ENCODE measurements around the gene NEDD4L.

The NEDD4L gene

GRCh38 chr18:58392324-58393000 is 348.4 kb downstream of the NEDD4L start:
- no peaks in the 10 kb centered on the region for H3K27me3 ChIP-seq (ENCODE audit: control insufficient read depth, insufficient read depth, low read length)
- H3K4me1 ChIP-seq (ENCODE audit: control insufficient read depth, insufficient read depth, low read length), result peaks cover 14% of the 10 kb centered on the region
- H3K9ac ChIP-seq (ENCODE audit: low read length), result no peak overlapping the region
- H3K9me3 ChIP-seq (ENCODE audit: control insufficient read depth, insufficient read depth, low read depth, low read length), result no peaks in the 10 kb centered on the region
- H3K4me3 ChIP-seq (ENCODE audit: low read depth, low read length), result no peak overlapping the region
- H3K36me3 ChIP-seq (ENCODE audit: control insufficient read depth, insufficient read depth, low read length), result peaks cover 71% of the 10 kb centered on the region
- no peak overlapping the region for H3K27ac ChIP-seq (ENCODE audit: low read depth, low read length)

- Histone ChIP-seq H3K4me3 (ENCODE audit: low read depth, low read length) (no peak overlapping the region), H3K27me3 (ENCODE audit: control insufficient read depth, insufficient read depth, low read length) (no peaks in the 10 kb centered on the region), H3K4me1 (ENCODE audit: control insufficient read depth, insufficient read depth, low read length) (peaks cover 14% of the 10 kb centered on the region), H3K36me3 (ENCODE audit: control insufficient read depth, insufficient read depth, low read length) (peaks cover 63% of the 10 kb centered on the region), H3K27ac (ENCODE audit: low read depth, low read length) (no peak overlapping the region), H3K9me3 (ENCODE audit: control insufficient read depth, insufficient read depth, low read depth, low read length) (no peaks in the 10 kb centered on the region), H3K9ac (ENCODE audit: low read length) (no peak overlapping the region)
Measured at GRCh38 chr18:58393295-58393694, 349.3 kb downstream of the NEDD4L start.

GRCh38 chr18:58394046-58394445 is 350.0 kb downstream of the NEDD4L start:
- no peaks in the 10 kb centered on the region for H3K27me3 ChIP-seq (ENCODE audit: control insufficient read depth, insufficient read depth, low read length)
- peaks cover 14% of the 10 kb centered on the region for H3K4me1 ChIP-seq (ENCODE audit: control insufficient read depth, insufficient read depth, low read length)
- H3K27ac ChIP-seq (ENCODE audit: low read depth, low read length), result no peak overlapping the region
- no peak overlapping the region for H3K9ac ChIP-seq (ENCODE audit: low read length)
- H3K36me3 ChIP-seq (ENCODE audit: control insufficient read depth, insufficient read depth, low read length), result peaks cover 55% of the 10 kb centered on the region
- H3K4me3 ChIP-seq (ENCODE audit: low read depth, low read length), result no peak overlapping the region
- no peaks in the 10 kb centered on the region for H3K9me3 ChIP-seq (ENCODE audit: control insufficient read depth, insufficient read depth, low read depth, low read length)

- H3K9ac ChIP-seq (ENCODE audit: low read length), result no peak overlapping the region
- no peaks in the 10 kb centered on the region for H3K9me3 ChIP-seq (ENCODE audit: control insufficient read depth, insufficient read depth, low read depth, low read length)
- H3K36me3 ChIP-seq (ENCODE audit: control insufficient read depth, insufficient read depth, low read length), result peaks cover 51% of the 10 kb centered on the region
- peaks cover 14% of the 10 kb centered on the region for H3K4me1 ChIP-seq (ENCODE audit: control insufficient read depth, insufficient read depth, low read length)
- no peak overlapping the region for H3K27ac ChIP-seq (ENCODE audit: low read depth, low read length)
- no peaks in the 10 kb centered on the region for H3K27me3 ChIP-seq (ENCODE audit: control insufficient read depth, insufficient read depth, low read length)
- no peak overlapping the region for H3K4me3 ChIP-seq (ENCODE audit: low read depth, low read length)
Measured at GRCh38 chr18:58394602-58395425, 350.8 kb downstream of the NEDD4L start.

- Histone ChIP-seq H3K27ac (ENCODE audit: low read depth, low read length) (no peak overlapping the region), H3K36me3 (ENCODE audit: control insufficient read depth, insufficient read depth, low read length) (peaks cover 40% of the 10 kb centered on the region), H3K27me3 (ENCODE audit: control insufficient read depth, insufficient read depth, low read length) (no peaks in the 10 kb centered on the region), H3K9ac (ENCODE audit: low read length) (no peak overlapping the region), H3K4me3 (ENCODE audit: low read depth, low read length) (no peak overlapping the region), H3K9me3 (ENCODE audit: control insufficient read depth, insufficient read depth, low read depth, low read length) (no peaks in the 10 kb centered on the region), H3K4me1 (ENCODE audit: control insufficient read depth, insufficient read depth, low read length) (peaks cover 14% of the 10 kb centered on the region)
Measured at GRCh38 chr18:58396144-58396543, 352.1 kb downstream of the NEDD4L start.

GRCh38 chr18:58396966-58397365 is 352.9 kb downstream of the NEDD4L start:
- Histone ChIP-seq H3K4me1 (ENCODE audit: control insufficient read depth, insufficient read depth, low read length) (peaks cover 9% of the 10 kb centered on the region), H3K4me3 (ENCODE audit: low read depth, low read length) (no peak overlapping the region), H3K27me3 (ENCODE audit: control insufficient read depth, insufficient read depth, low read length) (no peaks in the 10 kb centered on the region), H3K9ac (ENCODE audit: low read length) (no peak overlapping the region), H3K36me3 (ENCODE audit: control insufficient read depth, insufficient read depth, low read length) (peaks cover 31% of the 10 kb centered on the region), H3K27ac (ENCODE audit: low read depth, low read length) (no peak overlapping the region), H3K9me3 (ENCODE audit: control insufficient read depth, insufficient read depth, low read depth, low read length) (no peaks in the 10 kb centered on the region)

GRCh38 chr18:58397385-58398132 is 353.5 kb downstream of the NEDD4L start:
- H3K27me3 ChIP-seq (ENCODE audit: control insufficient read depth, insufficient read depth, low read length), result no peaks in the 10 kb centered on the region
- H3K36me3 ChIP-seq (ENCODE audit: control insufficient read depth, insufficient read depth, low read length), result peaks cover 27% of the 10 kb centered on the region
- H3K9ac ChIP-seq (ENCODE audit: low read length), result no peak overlapping the region
- no peak overlapping the region for H3K27ac ChIP-seq (ENCODE audit: low read depth, low read length)
- H3K9me3 ChIP-seq (ENCODE audit: control insufficient read depth, insufficient read depth, low read depth, low read length), result no peaks in the 10 kb centered on the region
- H3K4me3 ChIP-seq (ENCODE audit: low read depth, low read length), result no peak overlapping the region
- peaks cover 9% of the 10 kb centered on the region; the same call in 1 of the 2 replicates for H3K4me1 ChIP-seq (ENCODE audit: control insufficient read depth, insufficient read depth, low read length)

- H3K4me1 ChIP-seq (ENCODE audit: control insufficient read depth, insufficient read depth, low read length), result peaks cover 12% of the 10 kb centered on the region; the same call in 1 of the 2 replicates
- H3K9me3 ChIP-seq (ENCODE audit: control insufficient read depth, insufficient read depth, low read depth, low read length), result no peaks in the 10 kb centered on the region
- H3K4me3 ChIP-seq (ENCODE audit: low read depth, low read length), result no peak overlapping the region
- H3K27ac ChIP-seq (ENCODE audit: low read depth, low read length), result no peak overlapping the region
- no peak overlapping the region for H3K9ac ChIP-seq (ENCODE audit: low read length)
- H3K27me3 ChIP-seq (ENCODE audit: control insufficient read depth, insufficient read depth, low read length), result no peaks in the 10 kb centered on the region
- peaks cover 18% of the 10 kb centered on the region for H3K36me3 ChIP-seq (ENCODE audit: control insufficient read depth, insufficient read depth, low read length)
Measured at GRCh38 chr18:58398648-58399398, 354.8 kb downstream of the NEDD4L start.

- Histone ChIP-seq H3K27me3 (ENCODE audit: control insufficient read depth, insufficient read depth, low read length) (no peaks in the 10 kb centered on the region), H3K27ac (ENCODE audit: low read depth, low read length) (no peak overlapping the region), H3K9ac (ENCODE audit: low read length) (no peak overlapping the region), H3K4me1 (ENCODE audit: control insufficient read depth, insufficient read depth, low read length) (peaks cover 12% of the 10 kb centered on the region; the same call in 1 of the 2 replicates), H3K36me3 (ENCODE audit: control insufficient read depth, insufficient read depth, low read length) (peaks cover 10% of the 10 kb centered on the region), H3K4me3 (ENCODE audit: low read depth, low read length) (no peak overlapping the region), H3K9me3 (ENCODE audit: control insufficient read depth, insufficient read depth, low read depth, low read length) (no peaks in the 10 kb centered on the region)
Measured at GRCh38 chr18:58400331-58400870, 356.4 kb downstream of the NEDD4L start.

GRCh38 chr18:58401191-58401590 is 357.2 kb downstream of the NEDD4L start:
- Histone ChIP-seq H3K27me3 (ENCODE audit: control insufficient read depth, insufficient read depth, low read length) (no peaks in the 10 kb centered on the region), H3K9ac (ENCODE audit: low read length) (no peak overlapping the region), H3K36me3 (ENCODE audit: control insufficient read depth, insufficient read depth, low read length) (peaks cover 6% of the 10 kb centered on the region), H3K9me3 (ENCODE audit: control insufficient read depth, insufficient read depth, low read depth, low read length) (no peaks in the 10 kb centered on the region), H3K27ac (ENCODE audit: low read depth, low read length) (no peak overlapping the region), H3K4me3 (ENCODE audit: low read depth, low read length) (no peak overlapping the region), H3K4me1 (ENCODE audit: control insufficient read depth, insufficient read depth, low read length) (peaks cover 12% of the 10 kb centered on the region; the same call in 1 of the 2 replicates)

Data from HUES6 (cell line).